PC-9 (cell line): Measurements from ENCODE around the gene PLXNA1. TPM values are rescaled to one million over a fixed set of nuclear protein-coding genes. Genes with fewer than 3 reads are reported as not detected.

ENCODE experiments used
- BruUV-seq: library from RNA; stranded (reverse); fragments of 400-500 nt; replicated peaks from 2 replicates; lab custom pipeline; 2021; lab: Mats Ljungman, UMichigan
- CTCF ChIA-PET: fragments of 300-600 bp; sonication (Branson Sonifier 250); formaldehyde crosslinking; loops from one replicate; lab custom pipeline; 2022; ENCODE audit warnings: antibody characterized with exemption; lab: Charles Lee
- POLR2A ChIA-PET: fragments of 300-600 bp; sonication (Branson Sonifier 250); formaldehyde crosslinking; loops from one replicate; lab custom pipeline; 2022; ENCODE audit warnings: antibody characterized with exemption; ENCODE audit not compliant: unreplicated experiment; lab: Charles Lee
- DNase-seq, 2 experiments: peaks; one replicate each; pipeline versions ENCODE4 v3.0.0 to v3.0.0-alpha.2; 2015 to 2022; ENCODE audit warnings: mixed read lengths in 1 of 2
- H2AFZ ChIP-seq: fragments of 200-600 bp; sonication (generic); 2 replicates; pipeline ENCODE4 v1.8.1; 2017; ENCODE audit warnings: antibody characterized with exemption
- H3F3A ChIP-seq: fragments of 200-600 bp; sonication (generic); 2 replicates; pipeline ENCODE4 v1.8.1; 2017; ENCODE audit warnings: antibody characterized with exemption, mild to moderate bottlenecking, low read depth; ENCODE audit not compliant: insufficient read depth
- H3K27ac ChIP-seq: fragments of 200-600 bp; sonication (generic); 2 replicates; pipeline ENCODE4 v1.6.1; 2016; ENCODE audit warnings: mixed run types
- H3K27me3 ChIP-seq: fragments of 200-600 bp; sonication (generic); 2 replicates; pipeline ENCODE4 v1.6.1; 2016; ENCODE audit warnings: low read depth, mixed run types; ENCODE audit not compliant: insufficient read depth
- H3K36me3 ChIP-seq: fragments of 200-600 bp; sonication (generic); 2 replicates; pipeline ENCODE4 v1.6.1; 2016; ENCODE audit warnings: low read depth, mixed run types
- H3K4me1 ChIP-seq: fragments of 200-600 bp; sonication (generic); replicated peaks from 2 replicates; pipeline ENCODE4 v1.6.1; 2016; ENCODE audit warnings: mixed run types; ENCODE audit not compliant: insufficient read depth
- H3K4me2 ChIP-seq: fragments of 200-600 bp; sonication (generic); 2 replicates; pipeline ENCODE4 v1.6.1; 2017; ENCODE audit warnings: mixed run types
- H3K4me3 ChIP-seq: fragments of 200-600 bp; sonication (generic); 2 replicates; pipeline ENCODE4 v1.6.1; 2016; ENCODE audit warnings: mixed run types
- H3K79me2 ChIP-seq: fragments of 200-600 bp; sonication (generic); 2 replicates; pipeline ENCODE4 v1.6.1; 2017; ENCODE audit warnings: low read depth, mixed run types
- H3K9me2 ChIP-seq: fragments of 200-600 bp; sonication (generic); 2 replicates; pipeline ENCODE4 v1.8.1; 2017; ENCODE audit warnings: mild to moderate bottlenecking; ENCODE audit not compliant: insufficient read depth
- H3K9me3 ChIP-seq: fragments of 200-600 bp; sonication (generic); 2 replicates; pipeline ENCODE4 v1.8.1; 2016; ENCODE audit warnings: low read depth; ENCODE audit not compliant: insufficient read depth
- H4K20me1 ChIP-seq: fragments of 200-600 bp; sonication (generic); 2 replicates; pipeline ENCODE4 v1.8.1; 2017; ENCODE audit not compliant: insufficient read depth
- EZH2 ChIP-seq: fragments of 200-600 bp; sonication (generic); IDR thresholded peaks from 2 replicates; pipeline ENCODE4 v1.8.0; 2017; ENCODE audit warnings: antibody characterized with exemption, low read depth
- intact Hi-C: fragments of 100-400 bp; cut with micrococcal nuclease; formaldehyde crosslinking; loops from one replicate; pipeline ENCODE4 v1.10.0; 2022; ENCODE audit not compliant: unreplicated experiment
- total RNA-seq: library from RNA; stranded (reverse); gene quantifications from 2 replicates; pipeline ENCODE4 v1.2.3, GENCODE V29; 2021
- TF ChIP-seq, protein P1 (sequence below): fragments of 200-600 bp; sonication (generic); conservative IDR thresholded peaks from 2 replicates; pipeline ENCODE4 v1.6.1; 2017; ENCODE audit warnings: mixed run types, antibody characterized with exemption, mild to moderate bottlenecking, moderate library complexity

Gene PLXNA1
- total RNA-seq, 1 experiment from 2014 or later: 88.2 TPM

DNA sequence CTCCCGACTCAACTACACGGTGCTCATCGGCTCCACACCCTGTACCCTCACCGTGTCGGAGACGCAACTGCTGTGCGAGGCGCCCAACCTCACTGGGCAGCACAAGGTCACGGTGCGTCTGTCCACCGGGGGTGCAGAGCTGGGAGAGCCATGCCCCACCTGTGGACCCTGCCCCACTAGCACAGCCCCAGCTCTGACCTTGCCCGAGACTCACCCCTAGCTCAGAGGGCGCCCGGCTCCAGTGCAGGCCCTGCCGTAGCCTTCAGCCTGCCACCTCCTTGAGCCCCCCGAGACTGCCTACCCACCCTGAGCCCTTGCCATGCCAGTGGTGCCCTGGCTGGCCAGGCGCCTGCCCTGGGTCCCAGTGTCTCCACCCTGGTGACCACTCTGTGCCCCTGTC is 34.9 kb downstream of the PLXNA1 start:
- no peak for DNase-seq
- no peaks in the 10 kb centered on the region for H3K27me3 ChIP-seq
- ChIA-PET CTCF (no interaction called here), POLR2A (no interaction called here)
- no peak for TF ChIP-seq EZH2
- no peaks in the 10 kb centered on the region for H3K36me3 ChIP-seq
- no TSS peak for BruUV-seq
- H3K4me2 ChIP-seq: no peak overlapping the region
- intact Hi-C loops: no loop called here
- H2AFZ ChIP-seq: no peak overlapping the region
- no peaks in the 10 kb centered on the region for H3F3A ChIP-seq
- peaks cover 6% of the 10 kb centered on the region; the same call in 1 of the 2 replicates for H4K20me1 ChIP-seq
- no peaks in the 10 kb centered on the region for H3K9me3 ChIP-seq
- H3K9me2 ChIP-seq: no peaks in the 10 kb centered on the region
- no peak overlapping the region for H3K4me3 ChIP-seq
- no peaks in the 10 kb centered on the region for H3K79me2 ChIP-seq
- no peak overlapping the region for H3K27ac ChIP-seq
- no peaks in the 10 kb centered on the region for H3K4me1 ChIP-seq

DNA sequence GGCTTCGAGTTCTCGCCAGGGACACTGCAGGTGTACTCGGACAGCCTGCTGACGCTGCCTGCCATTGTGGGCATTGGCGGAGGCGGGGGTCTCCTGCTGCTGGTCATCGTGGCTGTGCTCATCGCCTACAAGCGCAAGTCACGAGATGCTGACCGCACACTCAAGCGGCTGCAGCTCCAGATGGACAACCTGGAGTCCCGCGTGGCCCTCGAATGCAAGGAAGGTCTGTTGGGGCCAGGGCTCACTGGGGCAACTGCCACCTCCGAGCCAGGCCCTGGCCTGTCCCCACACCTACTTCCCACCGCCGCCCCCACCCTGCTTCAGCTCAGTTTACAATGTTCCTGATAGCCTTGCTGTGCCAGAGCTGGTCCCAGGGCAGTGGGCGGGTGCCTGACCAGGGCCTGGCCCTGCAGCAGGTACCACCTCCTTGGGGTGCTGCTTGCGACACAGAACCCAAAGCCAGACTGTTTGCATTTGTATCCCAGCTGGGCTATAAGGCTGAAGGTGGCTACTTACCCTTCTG is 35.5 kb downstream of the PLXNA1 start:
- POLR2A ChIA-PET: no interaction called here
- no peaks in the 10 kb centered on the region for H3F3A ChIP-seq
- no peaks in the 10 kb centered on the region for H3K27me3 ChIP-seq
- H3K4me3 ChIP-seq: no peak overlapping the region
- H3K36me3 ChIP-seq: no peaks in the 10 kb centered on the region
- no peak for TF ChIP-seq EZH2
- TF ChIP-seq, protein P1, sequence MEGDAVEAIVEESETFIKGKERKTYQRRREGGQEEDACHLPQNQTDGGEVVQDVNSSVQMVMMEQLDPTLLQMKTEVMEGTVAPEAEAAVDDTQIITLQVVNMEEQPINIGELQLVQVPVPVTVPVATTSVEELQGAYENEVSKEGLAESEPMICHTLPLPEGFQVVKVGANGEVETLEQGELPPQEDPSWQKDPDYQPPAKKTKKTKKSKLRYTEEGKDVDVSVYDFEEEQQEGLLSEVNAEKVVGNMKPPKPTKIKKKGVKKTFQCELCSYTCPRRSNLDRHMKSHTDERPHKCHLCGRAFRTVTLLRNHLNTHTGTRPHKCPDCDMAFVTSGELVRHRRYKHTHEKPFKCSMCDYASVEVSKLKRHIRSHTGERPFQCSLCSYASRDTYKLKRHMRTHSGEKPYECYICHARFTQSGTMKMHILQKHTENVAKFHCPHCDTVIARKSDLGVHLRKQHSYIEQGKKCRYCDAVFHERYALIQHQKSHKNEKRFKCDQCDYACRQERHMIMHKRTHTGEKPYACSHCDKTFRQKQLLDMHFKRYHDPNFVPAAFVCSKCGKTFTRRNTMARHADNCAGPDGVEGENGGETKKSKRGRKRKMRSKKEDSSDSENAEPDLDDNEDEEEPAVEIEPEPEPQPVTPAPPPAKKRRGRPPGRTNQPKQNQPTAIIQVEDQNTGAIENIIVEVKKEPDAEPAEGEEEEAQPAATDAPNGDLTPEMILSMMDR: no peak
- no peaks in the 10 kb centered on the region for H3K9me2 ChIP-seq
- H2AFZ ChIP-seq: no peak overlapping the region
- H3K9me3 ChIP-seq: no peaks in the 10 kb centered on the region
- H3K4me2 ChIP-seq: no peak overlapping the region
- no peaks in the 10 kb centered on the region for H3K4me1 ChIP-seq
- CTCF ChIA-PET: no interaction called here
- no peaks in the 10 kb centered on the region for H3K79me2 ChIP-seq
- peaks cover 6% of the 10 kb centered on the region; the same call in 1 of the 2 replicates for H4K20me1 ChIP-seq
- no peak overlapping the region for H3K27ac ChIP-seq
- no peak for DNase-seq
- BruUV-seq: no TSS peak
- intact Hi-C loops: no loop called here

DNA sequence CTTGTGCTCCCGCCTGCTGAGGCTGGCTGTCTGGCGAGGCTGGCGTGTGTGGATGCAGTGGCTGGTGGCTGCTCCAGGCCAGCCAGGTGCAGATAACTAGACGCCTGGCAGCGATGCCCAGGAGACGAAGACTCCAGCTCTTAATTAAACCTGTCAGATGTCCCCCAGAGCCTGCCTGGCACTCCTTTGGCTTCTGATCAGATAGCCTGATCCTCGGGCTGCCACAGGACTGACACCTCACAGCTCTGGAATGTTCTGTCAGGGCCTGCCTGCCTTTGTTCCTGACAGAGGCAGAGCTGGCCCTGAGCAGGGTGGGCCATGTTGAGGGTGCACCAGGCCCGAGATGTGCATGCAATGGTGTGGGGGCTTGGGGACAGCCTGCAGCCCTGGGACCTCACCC is 36.5 kb downstream of the PLXNA1 start:
- DNase-seq: peak; percentile 56 to 65
- Histone ChIP-seq H3K79me2 (no peaks in the 10 kb centered on the region), H3F3A (no peaks in the 10 kb centered on the region), H3K4me3 (no peak overlapping the region), H3K4me2 (no peak overlapping the region), H2AFZ (no peak overlapping the region), H4K20me1 (peaks cover 6% of the 10 kb centered on the region; the same call in 1 of the 2 replicates), H3K27ac (no peak overlapping the region), H3K36me3 (no peaks in the 10 kb centered on the region), H3K4me1 (no peaks in the 10 kb centered on the region), H3K9me2 (no peaks in the 10 kb centered on the region), H3K27me3 (no peaks in the 10 kb centered on the region), H3K9me3 (no peaks in the 10 kb centered on the region)
- intact Hi-C loops: no loop called here
- ChIA-PET CTCF (interaction anchor here (0.6 kb wide), 1 partner anchor 23 kb away, joined by 3 read pairs; no protein-coding TSS in a partner anchor), POLR2A (interaction anchor here (0.5 kb wide), 1 partner anchor 208 kb away, joined by 5 read pairs; no protein-coding TSS in a partner anchor)
- no TSS peak for BruUV-seq
- TF ChIP-seq EZH2: no peak
- TF ChIP-seq, protein P1: no peak

DNA sequence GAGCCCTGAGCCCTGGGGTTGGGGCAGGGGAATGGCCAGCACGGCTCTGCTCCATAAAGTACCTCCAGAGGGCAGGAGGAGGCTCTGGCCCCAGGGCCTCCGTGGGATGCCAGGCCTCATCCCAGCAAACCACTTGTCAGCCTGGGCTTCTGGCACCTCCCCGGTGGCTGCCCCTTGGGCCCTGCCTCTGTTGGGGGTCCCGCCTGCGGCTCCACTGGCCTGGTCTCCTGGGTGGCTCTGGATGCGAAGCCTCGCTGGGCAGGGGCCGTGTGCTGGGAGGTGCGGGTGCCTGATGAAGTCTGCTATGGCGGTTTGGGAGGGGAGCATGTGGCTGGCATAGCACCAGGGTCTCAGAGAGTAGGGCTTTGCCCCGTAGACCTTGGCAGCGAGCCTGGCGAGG is 37.6 kb downstream of the PLXNA1 start:
- Histone ChIP-seq H3K27ac (no peak overlapping the region), H3K9me3 (no peaks in the 10 kb centered on the region), H4K20me1 (peaks cover 6% of the 10 kb centered on the region), H3F3A (no peaks in the 10 kb centered on the region), H3K27me3 (no peaks in the 10 kb centered on the region), H2AFZ (no peak overlapping the region), H3K79me2 (no peaks in the 10 kb centered on the region), H3K4me3 (no peak overlapping the region), H3K4me2 (no peak overlapping the region), H3K9me2 (no peaks in the 10 kb centered on the region), H3K4me1 (no peaks in the 10 kb centered on the region), H3K36me3 (no peaks in the 10 kb centered on the region)
- no TSS peak for BruUV-seq
- POLR2A ChIA-PET: no interaction called here
- CTCF ChIA-PET: no interaction called here
- intact Hi-C loops: no loop called here
- no peak for DNase-seq
- TF ChIP-seq, protein P1: no peak
- TF ChIP-seq EZH2: no peak
